Heart left ventricle (tissue), 16 donors: ENCODE measurements around the gene CHMP1A. TPM values are rescaled to one million over a fixed set of nuclear protein-coding genes. Genes with fewer than 3 reads are reported as not detected.
"Not testable (repeated sequence)": the region's sequence is repeated elsewhere in the genome, so short reads cannot be mapped to it uniquely, and the experiment has no call there.

ENCODE experiments used
- ATAC-seq, 4 donors: fragments of 200-7000 bp; cut with Tn5 transposase; one replicate each; pipeline ENCODE4 v1.9.1; 2020 to 2022; ENCODE audit warnings: moderate library complexity in 4 of 4, mild to moderate bottlenecking in 3 of 4, moderate number of reproducible peaks in 1 of 4
- DNase-seq, 5 donors: peaks; one replicate each; pipeline ENCODE4 v3.0.0-alpha.2; 2020
- H3K27ac ChIP-seq, 12 donors: fragments of 200-600 bp; sonication (generic) in 4 of 12; one replicate each; pipeline versions ENCODE4 v1.5.0 to v1.8.0; 2016 to 2022; ENCODE audit warnings: mild to moderate bottlenecking in 2 of 12
- H3K27me3 ChIP-seq, 9 donors: fragments of 200-600 bp; sonication (generic) in 2 of 9; one replicate each; pipeline versions ENCODE4 v1.5.1 to v1.8.0; 2016 to 2022; ENCODE audit warnings: mild to moderate bottlenecking in 3 of 9
- H3K36me3 ChIP-seq, 9 donors: fragments of 200-600 bp; sonication (generic) in 2 of 9; one replicate each; pipeline versions ENCODE4 v1.5.0 to v1.8.0; 2018 to 2022; ENCODE audit warnings: mild to moderate bottlenecking in 2 of 9
- H3K4me1 ChIP-seq, 12 donors: fragments of 200-600 bp; sonication (generic) in 4 of 12; one replicate each; pipeline versions ENCODE4 v1.5.0 to v1.8.0; 2016 to 2022; ENCODE audit warnings: mild to moderate bottlenecking in 3 of 12
- H3K4me3 ChIP-seq, 12 donors: fragments of 200-600 bp; sonication (generic) in 4 of 12; one replicate each; pipeline versions ENCODE4 v1.5.0 to v1.8.0; 2017 to 2022; ENCODE audit warnings: mild to moderate bottlenecking in 9 of 12, moderate library complexity in 4 of 12
- H3K9me3 ChIP-seq, 12 donors: fragments of 200-600 bp; sonication (generic) in 4 of 12; one replicate each; pipeline versions ENCODE4 v1.5.0 to v1.8.0; 2016 to 2022; ENCODE audit warnings: mild to moderate bottlenecking in 1 of 12
- CTCF ChIP-seq, 12 donors: fragments of 200-600 bp; sonication (generic) in 4 of 12; IDR thresholded peaks; one replicate each; pipeline versions ENCODE4 v1.5.0 to v1.8.0; 2018 to 2022; ENCODE audit warnings: antibody characterized with exemption in 12 of 12, mild to moderate bottlenecking in 5 of 12
- POLR2A ChIP-seq, 2 donors: fragments of 450-650 bp; IDR thresholded peaks; one replicate each; pipeline ENCODE4 v1.6.1; 2017; ENCODE audit warnings: antibody characterized with exemption in 2 of 2, mild to moderate bottlenecking in 2 of 2, moderate library complexity in 2 of 2
- WGBS, 4 donors: extraction: QIAGEN DNeasy Blood & Tissue Kit in 2 of 4; methylation state at CpG; one replicate each; pipeline versions ENCODE4 v1.1.5 to v1.1.7; 2013 to 2018; 5-methylcytosine and 5-hydroxymethylcytosine counted together
- intact Hi-C, 10 donors: fragments of 100-400 bp; cut with DNase I; formaldehyde crosslinking; loops; one replicate each; pipeline versions ENCODE4 v1.11.1 to v1.14.2; 2022
- polyA plus RNA-seq, 2 donors: library from polyadenylated mRNA; stranded (reverse); fragments of 200-250 nt; gene quantifications; one replicate each; pipeline ENCODE4 v1.2.3, GENCODE V29; 2013
- total RNA-seq, 9 donors: library from RNA; depleted of rRNA in 2 of 9; stranded (reverse); fragments of >200 nt in 2 of 9; fragmentation: NEBNext Ultra II Directional in 3 of 9; extraction: Animal tissue kit (Norgen Biotek cat#: 25700) in 3 of 9; gene quantifications; one replicate each; pipeline versions ENCODE4 v1.1.0 to v1.2.4, GENCODE V29; 2016 to 2023
- donor health status: ischemic (EF 13 %, LVEDD 7.1; RV severe dilation, severe dysfunction).
- donor health status: healthy with polysubstance abuse.
- donor health status: DM: no; HTN: yes; CAD: no.
- donor health status: DM: no; HTN: no; CAD: no.
- donor health status: ischemic (EF 25% LVEDD 6.9; RV normal size, moderate dysfunction).
- donor health status: ischemic (EF 25% LVEDD 5.7; RV mildly dilated, moderate dysfunction).
- donor health status: healthy.
- donor health status: DM: yes; HTN: yes; CAD: no.
- donor health status: ischemic (EF 35%, LVEDD 5.7; RV mildly dilated, moderate dysfunction).
- donor health status: nonischemic (EF 11% LVEDD 7.7; RV severe dilation, severe dysfunction).
- donor health status: DM: yes; HTN: yes; CAD: no.
- donor health status: PGD.
- donor health status: ischemic (EF 29% LVEDD 5.4; RV normal size, mild dysfunction).
- donor health status: nonischemic (EF 23%, LVEDD 6.1; RV moderate dilation, normal function).

The CHMP1A gene
- total and polyA plus RNA-seq, 11 donors, result 29.3 to 86.3 (median 44.6) TPM

- Histone ChIP-seq H3K36me3 (peaks cover 0 to 6% (median 0%) of the 10 kb centered on the region in 9 donors), H3K27me3 (no peaks in the 10 kb centered on the region), H3K27ac (no peak overlapping the region), H3K9me3 (no peaks in the 10 kb centered on the region), H3K4me1 (peaks cover 0 to 16% (median 7%) of the 10 kb centered on the region in 12 donors), H3K4me3 (no peak overlapping the region)
- DNase-seq, result no peak
- intact Hi-C loops, result loop anchor here in 1 of 10 donors (10.0 kb wide), 1 partner anchor 305 kb away; no protein-coding TSS in a partner anchor
- no peak for ATAC-seq
- TF ChIP-seq POLR2A (IDR thresholded peaks at IDR 0.05) (no peak), CTCF (IDR thresholded peaks at IDR 0.05) (no peak)
- 85 to 93% (median 89%) methylated on average over 6 of the region's 6 CpGs for WGBS, 4 donors
Measured at GRCh38 chr16:89639385-89639784, 18.1 kb downstream of the CHMP1A start.

- H3K4me3 ChIP-seq, result no peak overlapping the region
Measured at GRCh38 chr16:89638455-89638854, 19.1 kb downstream of the CHMP1A start.

GRCh38 chr16:89637379-89637778 lies 20.1 kb downstream of the CHMP1A start:
- intact Hi-C loops, result loop anchor here in 1 of 10 donors (10.0 kb wide), 1 partner anchor 303 kb away; no protein-coding TSS in a partner anchor
- ATAC-seq (no peak), DNase-seq (no peak)
- H3K4me3 ChIP-seq, result no peak overlapping the region
- 58 to 74% (median 70%) methylated on average over 10 of the region's 10 CpGs for WGBS, 4 donors
- TF ChIP-seq CTCF (IDR thresholded peaks at IDR 0.05), result no peak
- TF ChIP-seq POLR2A (IDR thresholded peaks at IDR 0.05), result no peak
- no peaks in the 10 kb centered on the region for H3K9me3 ChIP-seq
- H3K36me3 ChIP-seq, result no peaks in the 10 kb centered on the region
- peaks cover 0 to 15% (median 13%) of the 10 kb centered on the region in 9 donors for H3K27me3 ChIP-seq
- peaks cover 0 to 16% (median 7%) of the 10 kb centered on the region in 12 donors for H3K4me1 ChIP-seq
- H3K27ac ChIP-seq, result no peak overlapping the region

More at GRCh38 chr16:89638455-89638854, 19.1 kb downstream of the CHMP1A start:
- Histone ChIP-seq H3K27me3 (peaks cover 0 to 5% (median 2%) of the 10 kb centered on the region in 9 donors), H3K36me3 (no peaks in the 10 kb centered on the region), H3K9me3 (no peaks in the 10 kb centered on the region), H3K27ac (no peak overlapping the region), H3K4me1 (peaks cover 0 to 16% (median 7%) of the 10 kb centered on the region in 12 donors)
- WGBS, 4 donors, result 65 to 80% (median 74%) methylated on average over 8 to 10 of the region's 10 CpGs
- TF ChIP-seq POLR2A (IDR thresholded peaks at IDR 0.05), result no peak
- no peak for TF ChIP-seq CTCF (IDR thresholded peaks at IDR 0.05)
- DNase-seq, result no peak
- intact Hi-C loops, result loop anchor here in 1 of 10 donors (10.0 kb wide), 1 partner anchor 304 kb away; no protein-coding TSS in a partner anchor
- no peak for ATAC-seq

GRCh38 chr16:89636663-89637062 lies 20.8 kb downstream of the CHMP1A start:
- ATAC-seq (no peak), DNase-seq (peak in 1 of 5 donors; percentile 60)
- no peaks in the 10 kb centered on the region for H3K36me3 ChIP-seq
- peaks cover 0 to 15% (median 7%) of the 10 kb centered on the region in 12 donors for H3K4me1 ChIP-seq
- no peak overlapping the region for H3K27ac ChIP-seq
- intact Hi-C loops, result loop anchor here in 1 of 10 donors (10.0 kb wide), 1 partner anchor 302 kb away; no protein-coding TSS in a partner anchor
- H3K4me3 ChIP-seq, result no peak overlapping the region
- peaks cover 0 to 22% (median 15%) of the 10 kb centered on the region in 9 donors for H3K27me3 ChIP-seq
- no peak for TF ChIP-seq POLR2A (IDR thresholded peaks at IDR 0.05)
- no peak for TF ChIP-seq CTCF (IDR thresholded peaks at IDR 0.05)
- 72 to 87% (median 86%) methylated on average over 8 to 12 of the region's 12 CpGs for WGBS, 4 donors
- no peaks in the 10 kb centered on the region for H3K9me3 ChIP-seq

- not testable (repeated sequence) for H3K9me3 ChIP-seq, H3K36me3 ChIP-seq, H3K4me3 ChIP-seq, H3K4me1 ChIP-seq, H3K27ac ChIP-seq, DNase-seq, ATAC-seq
- 39 to 67% (median 59%) methylated on average over 2 of the region's 2 CpGs for WGBS, 4 donors
- H3K27me3 ChIP-seq, result peaks cover 0 to 31% (median 15%) of the 10 kb centered on the region in 9 donors
- intact Hi-C loops, result loop anchor here in 1 of 10 donors (10.0 kb wide), 1 partner anchor 300 kb away; no protein-coding TSS in a partner anchor
Measured at GRCh38 chr16:89634463-89635385, 22.8 kb downstream of the CHMP1A start.
